Measurements from ENCODE around the gene TBC1D20. TPM values are rescaled to one million over a fixed set of nuclear protein-coding genes. Genes with fewer than 3 reads are reported as not detected.
A peak's percentile ranks its signal among the peaks of the same experiment; 100 is the strongest.

TBC1D20 gene
- total and polyA plus RNA-seq, 5 donors = 13.6 to 26.5 (median 25.2) TPM

- Histone ChIP-seq H3K9me3 (ENCODE audit: control insufficient read depth, low read length) (no peaks in the 10 kb centered on the region), H3K4me3 (ENCODE audit: low read length) (no peak overlapping the region), H3K27ac (ENCODE audit: low read length) (no peak overlapping the region), H3K27me3 (ENCODE audit: control insufficient read depth, insufficient read depth) (no peaks in the 10 kb centered on the region), H3K4me1 (ENCODE audit: control insufficient read depth, insufficient read depth, low read length) (no peaks in the 10 kb centered on the region)
- 82% methylated on average over 6 of the region's 6 CpGs for WGBS
- intact Hi-C loops (cut with DNase I) = loop anchor here in 3 of 4 donors (5.0 kb wide), 1 partner anchor 123 kb away; no protein-coding TSS in a partner anchor
- ATAC-seq (peak in 1 of 2 donors; percentile 22), DNase-seq (no peak)
These were observed 13.4 kb upstream of the TBC1D20 start for GRCh38 chr20:475463-476357.

- H3K4me1 ChIP-seq (ENCODE audit: control insufficient read depth, insufficient read depth, low read length) = no peaks in the 10 kb centered on the region
- H3K27ac ChIP-seq (ENCODE audit: low read length) = no peak overlapping the region
- no peak for ATAC-seq
- no peaks in the 10 kb centered on the region for H3K27me3 ChIP-seq (ENCODE audit: control insufficient read depth, insufficient read depth)
- no peaks in the 10 kb centered on the region for H3K9me3 ChIP-seq (ENCODE audit: control insufficient read depth, low read length)
- no peak overlapping the region for H3K4me3 ChIP-seq (ENCODE audit: low read length)
- DNase-seq = no peak
- WGBS = 86% methylated on average over 2 of the region's 2 CpGs
- intact Hi-C loops (cut with DNase I) = no loop called here
These were observed 12.2 kb upstream of the TBC1D20 start for GRCh38 chr20:474581-474980.

GRCh38 chr20:472889-473292, 10.6 kb upstream of the TBC1D20 start:
- Histone ChIP-seq H3K4me1 (ENCODE audit: control insufficient read depth, insufficient read depth, low read length) (no peaks in the 10 kb centered on the region), H3K27me3 (ENCODE audit: control insufficient read depth, insufficient read depth) (no peaks in the 10 kb centered on the region), H3K9me3 (ENCODE audit: control insufficient read depth, low read length) (no peaks in the 10 kb centered on the region), H3K4me3 (ENCODE audit: low read length) (no peak overlapping the region), H3K27ac (ENCODE audit: low read length) (no peak overlapping the region)
- intact Hi-C loops (cut with DNase I) = no loop called here
- ATAC-seq (no peak), DNase-seq (no peak)
- 98% methylated on average over 1 of the region's 1 CpG for WGBS

DNA sequence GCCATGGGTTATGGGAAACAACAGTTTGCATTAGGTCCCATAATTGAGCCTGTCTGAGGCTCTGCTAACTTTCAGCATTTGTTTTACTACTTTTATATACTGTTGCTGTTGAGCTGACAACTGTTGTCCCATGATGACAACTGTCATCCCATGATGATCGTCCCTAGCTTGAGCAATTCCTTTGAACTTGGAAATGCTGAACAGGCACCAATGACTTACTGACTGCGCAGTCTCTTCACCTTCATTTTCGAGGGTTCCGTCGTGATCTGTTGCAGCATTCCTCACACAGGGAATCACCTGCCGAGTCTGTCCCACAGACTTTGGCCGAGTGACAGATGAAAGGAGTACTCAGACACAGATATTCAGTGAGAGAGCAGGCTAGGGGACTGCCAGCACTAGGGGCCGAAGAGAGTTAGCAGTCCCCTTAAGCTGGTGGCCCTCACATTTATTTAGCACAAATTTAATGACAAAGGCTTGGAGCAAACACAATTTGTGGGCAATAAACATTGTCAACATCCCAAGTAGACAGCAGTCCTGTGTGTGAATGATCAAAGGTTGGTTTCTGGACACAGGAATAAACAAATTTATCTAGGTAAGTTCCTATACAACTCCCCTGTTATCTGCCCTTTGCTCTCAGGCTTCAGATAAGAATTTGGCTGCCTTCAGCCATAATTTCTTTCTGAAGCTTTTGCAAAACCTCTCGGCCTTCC, 10.0 kb upstream of the TBC1D20 start:
- Histone ChIP-seq H3K27me3 (ENCODE audit: control insufficient read depth, insufficient read depth) (no peaks in the 10 kb centered on the region), H3K4me3 (ENCODE audit: low read length) (no peak overlapping the region), H3K9me3 (ENCODE audit: control insufficient read depth, low read length) (no peaks in the 10 kb centered on the region), H3K4me1 (ENCODE audit: control insufficient read depth, insufficient read depth, low read length) (no peaks in the 10 kb centered on the region), H3K27ac (ENCODE audit: low read length) (no peak overlapping the region)
- WGBS = 87% methylated on average over 9 of the region's 9 CpGs
- DNase-seq = no peak
- intact Hi-C loops (cut with DNase I) = no loop called here
- ATAC-seq = no peak

GRCh38 chr20:469746-470490, 7.6 kb upstream of the TBC1D20 start:
- 76% methylated on average over 8 of the region's 8 CpGs for WGBS
- Histone ChIP-seq H3K27ac (ENCODE audit: low read length) (no peak overlapping the region), H3K4me3 (ENCODE audit: low read length) (no peak overlapping the region), H3K9me3 (ENCODE audit: control insufficient read depth, low read length) (no peaks in the 10 kb centered on the region), H3K27me3 (ENCODE audit: control insufficient read depth, insufficient read depth) (no peaks in the 10 kb centered on the region), H3K4me1 (ENCODE audit: control insufficient read depth, insufficient read depth, low read length) (no peaks in the 10 kb centered on the region)
- intact Hi-C loops (cut with DNase I) = no loop called here
- no peak for DNase-seq
- ATAC-seq = no peak

DNA sequence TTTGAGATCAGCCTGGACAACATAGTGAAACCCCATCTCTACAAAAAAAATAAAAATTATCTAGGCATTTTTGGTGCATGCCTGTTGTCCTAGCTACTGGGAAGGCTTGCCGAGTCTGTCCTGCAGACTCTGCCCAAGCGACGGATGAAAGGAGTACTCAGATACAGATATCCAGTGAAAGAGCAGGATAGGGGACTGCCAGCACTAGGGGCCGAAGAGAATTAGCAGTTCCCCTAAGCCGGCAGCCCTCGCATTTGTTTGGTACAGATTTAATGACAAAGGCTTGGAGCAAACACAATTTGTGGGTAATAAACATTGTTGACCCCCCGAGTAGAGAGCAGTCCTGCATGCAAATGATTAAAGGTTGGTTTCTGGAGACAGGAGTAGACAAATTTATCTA, 5.4 kb upstream of the TBC1D20 start:
- no peaks in the 10 kb centered on the region for H3K9me3 ChIP-seq (ENCODE audit: control insufficient read depth, low read length)
- no peak overlapping the region for H3K4me3 ChIP-seq (ENCODE audit: low read length)
- intact Hi-C loops (cut with DNase I) = no loop called here
- DNase-seq (no peak), ATAC-seq (no peak)
- no peaks in the 10 kb centered on the region for H3K27me3 ChIP-seq (ENCODE audit: control insufficient read depth, insufficient read depth)
- 87% methylated on average over 7 of the region's 7 CpGs for WGBS
- H3K27ac ChIP-seq (ENCODE audit: low read length) = no peak overlapping the region
- H3K4me1 ChIP-seq (ENCODE audit: control insufficient read depth, insufficient read depth, low read length) = no peaks in the 10 kb centered on the region

GRCh38 chr20:461254-462198, 807 bp downstream of the TBC1D20 start:
- no peaks in the 10 kb centered on the region for H3K9me3 ChIP-seq (ENCODE audit: control insufficient read depth, low read length)
- peaks cover 5% of the 10 kb centered on the region for H3K4me1 ChIP-seq (ENCODE audit: control insufficient read depth, insufficient read depth, low read length)
- H3K27me3 ChIP-seq (ENCODE audit: control insufficient read depth, insufficient read depth) = no peaks in the 10 kb centered on the region
- 9% methylated on average over 60 of the region's 60 CpGs for WGBS
- peak overlapping the region; percentile 92 for H3K27ac ChIP-seq (ENCODE audit: low read length)
- DNase-seq (peak; percentile 73 to 85 (median 85)), ATAC-seq (peak; percentile 73 to 80)
- intact Hi-C loops (cut with DNase I) = no loop called here
- peak overlapping the region; percentile 97 for H3K4me3 ChIP-seq (ENCODE audit: low read length)

GRCh38 chr20:460707-461106, 1.6 kb downstream of the TBC1D20 start:
- peak overlapping the region; percentile 97 for H3K4me3 ChIP-seq (ENCODE audit: low read length)
- intact Hi-C loops (cut with DNase I) = no loop called here
- no peaks in the 10 kb centered on the region for H3K9me3 ChIP-seq (ENCODE audit: control insufficient read depth, low read length)
- H3K4me1 ChIP-seq (ENCODE audit: control insufficient read depth, insufficient read depth, low read length) = peaks cover 5% of the 10 kb centered on the region
- no peak overlapping the region for H3K27ac ChIP-seq (ENCODE audit: low read length)
- DNase-seq = no peak
- 38% methylated on average over 2 of the region's 2 CpGs for WGBS
- no peak for ATAC-seq
- no peaks in the 10 kb centered on the region for H3K27me3 ChIP-seq (ENCODE audit: control insufficient read depth, insufficient read depth)

GRCh38 chr20:460180-460579, 2.2 kb downstream of the TBC1D20 start:
- Histone ChIP-seq H3K27ac (ENCODE audit: low read length) (no peak overlapping the region), H3K27me3 (ENCODE audit: control insufficient read depth, insufficient read depth) (no peaks in the 10 kb centered on the region), H3K4me1 (ENCODE audit: control insufficient read depth, insufficient read depth, low read length) (peaks cover 5% of the 10 kb centered on the region), H3K9me3 (ENCODE audit: control insufficient read depth, low read length) (no peaks in the 10 kb centered on the region), H3K4me3 (ENCODE audit: low read length) (no peak overlapping the region)
- ATAC-seq (no peak), DNase-seq (no peak)
- intact Hi-C loops (cut with DNase I) = no loop called here
- WGBS = 25% methylated on average over 3 of the region's 3 CpGs

DNA sequence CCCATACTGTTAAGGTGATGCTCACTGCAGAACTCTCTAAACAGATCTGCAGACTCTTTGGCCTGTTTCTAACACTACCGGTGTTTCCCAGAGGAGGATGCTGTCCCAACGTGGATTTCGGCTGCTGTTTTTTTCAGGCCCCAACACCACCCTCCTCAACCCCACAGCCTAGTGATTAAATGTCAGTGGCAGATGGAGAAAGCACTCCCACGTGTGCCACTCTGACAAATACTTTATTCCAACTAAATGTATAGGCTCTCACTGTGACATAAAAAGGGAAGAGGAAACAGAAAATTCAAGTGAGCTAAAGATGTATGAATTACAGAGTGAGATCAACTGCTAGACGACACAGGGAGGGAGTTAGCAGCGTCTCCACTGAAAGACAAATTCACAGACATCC, 3.6 kb downstream of the TBC1D20 start:
- ATAC-seq (no peak), DNase-seq (no peak)
- H3K27ac ChIP-seq (ENCODE audit: low read length) = peak overlapping the region; percentile 48
- intact Hi-C loops (cut with DNase I) = no loop called here
- H3K9me3 ChIP-seq (ENCODE audit: control insufficient read depth, low read length) = no peaks in the 10 kb centered on the region
- no peaks in the 10 kb centered on the region for H3K27me3 ChIP-seq (ENCODE audit: control insufficient read depth, insufficient read depth)
- H3K4me1 ChIP-seq (ENCODE audit: control insufficient read depth, insufficient read depth, low read length) = peaks cover 5% of the 10 kb centered on the region
- peak overlapping the region; percentile 16 for H3K4me3 ChIP-seq (ENCODE audit: low read length)
- WGBS = 30% methylated on average over 6 of the region's 6 CpGs

All from right cardiac atrium (tissue), 5 donors.